PC-3 (cell line): ENCODE measurements around the gene UBE2H.

Experiments used
- CTCF ChIP-seq: fragments of 300-600 bp; sonication (generic); conservative IDR thresholded peaks from 2 replicates; pipeline ENCODE4 v1.5.1; 2017; ENCODE audit warnings: antibody characterized with exemption, low read depth, mild to moderate bottlenecking, low read length
- EZH2 ChIP-seq: fragments of 300-600 bp; sonication (generic); IDR thresholded peaks from one replicate; pipeline ENCODE4 v1.6.1; 2017; ENCODE audit warnings: antibody characterized with exemption, mild to moderate bottlenecking, low read length; ENCODE audit not compliant: unreplicated experiment
- EZH2phosphoT487 ChIP-seq: fragments of 300-600 bp; sonication (generic); IDR thresholded peaks from 2 replicates; pipeline ENCODE4 v1.6.1; 2018; ENCODE audit warnings: mild to moderate bottlenecking, antibody characterized with exemption, low read length, borderline replicate concordance

GRCh38 chr7:129836983-129837382 lies 115.8 kb downstream of the UBE2H start:
- TF ChIP-seq CTCF, result no peak
- no peak for TF ChIP-seq EZH2phosphoT487
- TF ChIP-seq EZH2, result no peak
